HEK293T (cell line): ENCODE results near the gene MT1M.

Experiments
- BHLHE40 ChIP-seq: fragments of 450-650 bp; IDR thresholded peaks from 2 replicates; pipeline ENCODE4 v1.6.1; 2016; ENCODE audit warnings: mild to moderate bottlenecking, moderate library complexity, borderline replicate concordance
- FOXK2 ChIP-seq: fragments of 450-650 bp; IDR thresholded peaks from 2 replicates; pipeline ENCODE4 v1.6.1; 2016; ENCODE audit warnings: mild to moderate bottlenecking
- SUZ12 ChIP-seq: fragments of 450-650 bp; IDR thresholded peaks from 2 replicates; pipeline ENCODE4 v1.6.1; 2016; ENCODE audit warnings: mild to moderate bottlenecking
- TARDBP ChIP-seq: fragments of 450-650 bp; IDR thresholded peaks from 2 replicates; pipeline ENCODE4 v1.6.1; 2016
- ZNF384 ChIP-seq: fragments of 450-650 bp; IDR thresholded peaks from 2 replicates; pipeline ENCODE4 v1.6.1; 2016
- TF ChIP-seq, protein P1 (sequence below): fragments of 450-650 bp; IDR thresholded peaks from 2 replicates; pipeline ENCODE4 v1.6.1; 2016

DNA sequence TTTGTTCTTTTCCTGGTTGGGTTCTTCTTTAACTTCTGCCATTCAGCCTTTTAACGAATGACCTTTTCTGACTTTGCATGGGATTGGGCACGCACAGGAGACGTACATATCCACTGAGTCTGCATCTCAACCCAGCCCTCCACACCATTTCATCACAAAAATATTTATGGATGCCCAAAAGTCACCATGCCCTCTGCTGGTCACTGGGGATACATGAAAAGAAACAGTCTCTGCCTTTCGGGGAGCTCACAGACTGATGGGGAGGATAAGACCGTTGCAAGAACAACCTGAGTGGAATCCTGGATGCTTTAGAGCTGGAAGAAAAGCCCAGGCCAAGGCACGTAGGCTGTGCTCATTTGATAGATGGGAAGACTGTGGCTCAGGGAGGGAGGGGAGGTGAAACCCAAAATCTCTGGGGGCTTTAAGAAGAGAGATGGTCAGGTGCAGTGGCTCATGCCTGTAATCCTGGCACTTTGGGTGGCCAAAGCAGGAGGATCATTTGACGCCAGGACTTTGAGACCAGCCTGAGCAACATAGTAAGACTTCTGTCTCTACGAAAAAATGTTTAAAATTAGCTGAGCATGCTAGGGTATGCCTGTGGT lies 32.0 kb upstream of the MT1M start:
- no peak for TF ChIP-seq BHLHE40
- no peak for TF ChIP-seq SUZ12
- TF ChIP-seq FOXK2, result no peak
- TF ChIP-seq, protein P1, sequence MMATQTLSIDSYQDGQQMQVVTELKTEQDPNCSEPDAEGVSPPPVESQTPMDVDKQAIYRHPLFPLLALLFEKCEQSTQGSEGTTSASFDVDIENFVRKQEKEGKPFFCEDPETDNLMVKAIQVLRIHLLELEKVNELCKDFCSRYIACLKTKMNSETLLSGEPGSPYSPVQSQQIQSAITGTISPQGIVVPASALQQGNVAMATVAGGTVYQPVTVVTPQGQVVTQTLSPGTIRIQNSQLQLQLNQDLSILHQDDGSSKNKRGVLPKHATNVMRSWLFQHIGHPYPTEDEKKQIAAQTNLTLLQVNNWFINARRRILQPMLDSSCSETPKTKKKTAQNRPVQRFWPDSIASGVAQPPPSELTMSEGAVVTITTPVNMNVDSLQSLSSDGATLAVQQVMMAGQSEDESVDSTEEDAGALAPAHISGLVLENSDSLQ, result no peak
- no peak for TF ChIP-seq TARDBP
- TF ChIP-seq ZNF384, result no peak
